ENCODE data around the gene LRP1B.
A peak's percentile ranks its signal among the peaks of the same experiment; 100 is the strongest.

Gene LRP1B

DNA sequence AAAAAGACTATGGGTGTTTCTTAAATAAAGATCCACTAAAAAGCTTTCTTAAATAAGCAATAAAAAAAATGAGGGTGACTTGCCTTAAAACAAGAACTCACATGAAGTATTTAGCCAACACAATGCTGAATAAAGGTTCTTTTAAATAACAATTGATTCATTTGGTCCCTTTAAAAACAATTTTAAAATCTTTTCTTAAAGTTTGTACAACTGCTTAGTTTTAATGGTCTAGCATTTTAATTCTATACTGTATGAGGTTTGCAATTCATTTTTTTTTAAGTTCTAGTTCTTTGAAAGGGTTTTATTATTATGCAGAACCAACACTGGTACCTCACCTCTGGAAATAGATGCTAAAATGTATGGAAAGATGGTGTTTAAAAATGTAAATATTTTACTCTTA, 1017.5 kb downstream of the LRP1B start:
- TF ChIP-seq, protein P1, sequence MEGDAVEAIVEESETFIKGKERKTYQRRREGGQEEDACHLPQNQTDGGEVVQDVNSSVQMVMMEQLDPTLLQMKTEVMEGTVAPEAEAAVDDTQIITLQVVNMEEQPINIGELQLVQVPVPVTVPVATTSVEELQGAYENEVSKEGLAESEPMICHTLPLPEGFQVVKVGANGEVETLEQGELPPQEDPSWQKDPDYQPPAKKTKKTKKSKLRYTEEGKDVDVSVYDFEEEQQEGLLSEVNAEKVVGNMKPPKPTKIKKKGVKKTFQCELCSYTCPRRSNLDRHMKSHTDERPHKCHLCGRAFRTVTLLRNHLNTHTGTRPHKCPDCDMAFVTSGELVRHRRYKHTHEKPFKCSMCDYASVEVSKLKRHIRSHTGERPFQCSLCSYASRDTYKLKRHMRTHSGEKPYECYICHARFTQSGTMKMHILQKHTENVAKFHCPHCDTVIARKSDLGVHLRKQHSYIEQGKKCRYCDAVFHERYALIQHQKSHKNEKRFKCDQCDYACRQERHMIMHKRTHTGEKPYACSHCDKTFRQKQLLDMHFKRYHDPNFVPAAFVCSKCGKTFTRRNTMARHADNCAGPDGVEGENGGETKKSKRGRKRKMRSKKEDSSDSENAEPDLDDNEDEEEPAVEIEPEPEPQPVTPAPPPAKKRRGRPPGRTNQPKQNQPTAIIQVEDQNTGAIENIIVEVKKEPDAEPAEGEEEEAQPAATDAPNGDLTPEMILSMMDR (IDR thresholded peaks at IDR 0.05; ENCODE audit: extremely low read depth, missing control alignments) = no peak
- no peak for DNase-seq (ENCODE audit: low spot score)

DNA sequence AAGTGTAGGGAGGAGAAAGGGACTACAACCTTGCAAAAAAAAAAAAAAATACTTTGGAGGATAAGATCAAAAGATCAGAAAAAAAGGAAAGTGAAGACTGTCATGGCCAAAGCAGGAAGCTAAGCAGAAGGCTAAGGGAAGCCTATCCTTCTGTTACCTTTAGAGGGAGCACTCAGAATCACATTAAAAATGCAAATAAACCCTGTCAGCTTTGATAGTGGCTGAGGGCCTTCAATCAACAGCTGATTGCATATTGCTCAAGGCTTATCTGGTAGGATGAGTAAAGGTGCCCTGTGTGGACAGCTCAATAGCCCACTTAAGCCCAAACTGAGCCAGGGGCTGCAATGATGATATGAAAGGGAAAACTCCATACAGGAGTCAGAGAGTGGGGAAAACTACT, 1021.2 kb downstream of the LRP1B start:
- peak; percentile 2 for DNase-seq (ENCODE audit: low spot score)
- TF ChIP-seq, protein P1 (IDR thresholded peaks at IDR 0.05; ENCODE audit: extremely low read depth, missing control alignments) = no peak

DNA sequence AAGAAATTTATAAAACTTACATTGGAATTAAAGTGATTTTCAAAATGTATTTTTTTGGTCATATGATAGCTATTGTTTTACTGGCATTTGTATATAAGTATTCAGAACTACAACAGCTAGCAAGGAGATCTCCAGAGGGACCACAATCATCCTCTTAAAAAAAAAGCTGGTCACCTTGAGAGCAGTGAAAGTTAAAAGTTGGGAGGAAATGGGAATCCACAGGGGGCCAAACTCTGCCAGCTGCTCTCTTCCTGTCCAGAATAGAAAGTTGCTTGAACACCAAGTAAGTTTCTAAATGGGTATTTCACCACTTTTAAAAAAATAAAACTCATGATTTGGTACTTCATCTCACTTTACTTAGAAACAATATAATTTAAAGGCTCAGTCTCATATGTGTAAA, 1025.1 kb downstream of the LRP1B start:
- no peak for DNase-seq (ENCODE audit: low spot score)
- TF ChIP-seq, protein P1 (IDR thresholded peaks at IDR 0.05; ENCODE audit: extremely low read depth, missing control alignments) = no peak

DNA sequence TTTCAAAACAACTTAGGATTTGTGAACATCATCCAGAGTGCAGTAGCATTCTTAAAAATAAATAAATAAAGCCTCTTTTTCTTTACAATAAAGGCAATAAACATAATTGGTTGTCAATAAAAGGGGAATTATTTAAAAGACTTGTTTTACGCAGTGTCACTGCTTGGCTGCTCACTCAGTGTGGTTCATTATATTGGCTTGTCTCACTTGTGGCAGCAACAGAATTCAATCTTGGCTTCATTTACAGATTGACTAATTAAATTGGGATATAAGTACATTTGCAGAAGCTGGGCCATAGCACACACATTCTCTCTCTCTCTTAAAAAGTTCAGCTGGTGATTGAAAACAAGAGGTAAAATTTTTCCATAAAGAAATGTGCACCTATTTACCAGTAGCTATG, 1027.6 kb downstream of the LRP1B start:
- TF ChIP-seq, protein P1 (IDR thresholded peaks at IDR 0.05; ENCODE audit: extremely low read depth, missing control alignments) = no peak

DNA sequence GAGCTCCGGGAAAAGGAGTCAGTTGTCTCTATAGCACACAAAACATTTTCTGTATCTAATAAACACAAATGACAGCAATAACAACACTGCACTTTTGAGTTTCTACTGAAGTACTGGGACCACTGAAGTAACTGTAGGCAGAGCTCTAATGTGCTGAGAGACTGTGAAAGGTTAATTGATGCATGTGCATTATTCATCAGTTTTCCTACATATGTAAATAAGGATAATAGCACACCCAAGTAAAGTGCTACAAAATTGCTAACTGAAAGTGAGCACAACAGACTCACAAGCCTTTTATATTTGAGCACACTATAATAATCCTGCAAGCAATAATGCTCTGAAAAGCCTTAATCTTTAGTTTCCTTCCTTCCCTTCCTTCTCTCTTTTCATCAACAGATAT, 1051.6 kb downstream of the LRP1B start:
- TF ChIP-seq, protein P1 (IDR thresholded peaks at IDR 0.05; ENCODE audit: extremely low read depth, missing control alignments) = no peak
- no peak for DNase-seq (ENCODE audit: low spot score)

More for the DNA sequence above, 1027.6 kb downstream of the LRP1B start:
- no peak for DNase-seq (ENCODE audit: low spot score)

DNA sequence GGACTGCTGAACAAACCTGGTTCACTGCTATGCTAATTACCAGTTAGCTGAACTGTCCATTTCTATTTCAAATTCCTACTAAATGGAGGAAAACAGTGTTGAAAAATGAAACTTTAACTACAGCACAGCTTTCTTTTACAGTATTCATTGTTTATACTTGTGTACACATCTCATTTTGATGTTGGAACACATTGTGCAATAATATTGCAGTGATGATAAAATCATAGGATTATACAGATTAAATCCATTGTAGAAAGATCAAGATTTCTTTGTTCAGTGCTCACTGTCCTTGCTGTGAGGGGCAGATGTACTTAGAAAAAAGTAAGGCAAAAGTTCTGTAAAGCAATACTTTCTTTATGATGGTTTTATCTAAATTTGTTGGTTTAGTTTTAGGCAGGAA, 1055.1 kb downstream of the LRP1B start:
- DNase-seq (ENCODE audit: low spot score) = no peak
- TF ChIP-seq, protein P1 (IDR thresholded peaks at IDR 0.05; ENCODE audit: extremely low read depth, missing control alignments) = no peak

DNA sequence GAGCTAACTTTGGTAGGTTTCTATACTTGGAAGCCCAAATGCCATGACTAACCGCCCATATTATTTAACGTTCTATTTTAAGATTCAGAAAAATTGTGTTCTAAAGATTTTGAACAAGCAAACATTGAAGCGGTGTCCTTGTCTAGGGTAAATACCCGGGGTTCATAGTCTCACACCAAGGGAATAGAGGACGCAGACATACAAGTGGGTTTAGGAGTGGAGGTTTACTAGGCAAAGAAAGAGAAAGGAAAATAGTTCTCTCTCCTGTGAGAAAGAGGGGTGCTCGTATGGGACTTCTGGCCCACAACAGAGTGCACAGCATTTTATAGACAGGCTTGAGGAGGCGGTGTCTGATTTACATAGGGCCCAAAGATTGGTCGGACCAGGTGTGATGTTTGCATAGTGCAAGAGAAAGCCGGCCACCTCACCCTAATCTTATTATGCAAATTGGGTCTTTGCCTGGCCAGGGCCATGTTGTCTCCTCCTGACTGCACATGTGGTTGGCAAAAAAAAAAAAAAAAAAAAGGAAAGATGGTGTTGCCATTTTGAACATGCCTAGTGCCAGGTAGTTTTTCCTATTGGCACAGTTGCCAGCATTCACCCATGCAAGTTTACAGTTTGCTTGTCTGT, 1062.6 kb downstream of the LRP1B start:
- TF ChIP-seq, protein P1 (IDR thresholded peaks at IDR 0.05; ENCODE audit: extremely low read depth, missing control alignments) = no peak

More for the DNA sequence above, 1062.6 kb downstream of the LRP1B start:
- no peak for DNase-seq (ENCODE audit: low spot score)

Measured in GM20000 (cell line).